GM18517 (cell line): ENCODE measurements around the gene TMEM238.
"Not testable (repeated sequence)": the region's sequence is repeated elsewhere in the genome, so short reads cannot be mapped to it uniquely, and the experiment has no call there.

Source experiments
- ATAC-seq: cut with Tn5 transposase; IDR thresholded peaks from one replicate; pipeline ENCODE4 v1.9.1; 2021; ENCODE audit warnings: mild to moderate bottlenecking, moderate library complexity; ENCODE audit not compliant: unreplicated experiment

Gene TMEM238

DNA sequence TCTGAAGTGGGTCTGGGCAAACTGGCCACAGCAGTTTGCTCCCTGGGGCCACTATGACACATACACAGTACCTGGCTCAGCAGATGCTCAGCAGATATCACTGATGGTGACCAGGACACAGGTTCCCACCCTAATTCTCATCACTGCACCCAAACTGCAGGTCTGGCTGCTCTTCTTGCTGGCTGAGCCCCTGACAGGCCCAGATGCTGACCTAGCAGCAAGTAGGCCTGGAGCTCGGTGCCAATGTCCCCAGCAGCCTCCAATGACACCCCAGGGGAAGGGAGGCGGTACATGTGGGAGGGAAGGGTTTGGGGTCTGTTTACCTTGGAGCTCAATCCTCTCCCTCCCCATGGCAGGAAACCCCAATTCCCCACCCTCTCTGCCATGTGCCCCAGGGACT lies 18.4 kb upstream of the TMEM238 start:
- no peak for ATAC-seq

- not testable (repeated sequence) for ATAC-seq
Measured at GRCh38 chr19:55401390-55401789, 17.3 kb upstream of the TMEM238 start.

- ATAC-seq = no peak
Measured at GRCh38 chr19:55400281-55401087, 16.4 kb upstream of the TMEM238 start.

DNA sequence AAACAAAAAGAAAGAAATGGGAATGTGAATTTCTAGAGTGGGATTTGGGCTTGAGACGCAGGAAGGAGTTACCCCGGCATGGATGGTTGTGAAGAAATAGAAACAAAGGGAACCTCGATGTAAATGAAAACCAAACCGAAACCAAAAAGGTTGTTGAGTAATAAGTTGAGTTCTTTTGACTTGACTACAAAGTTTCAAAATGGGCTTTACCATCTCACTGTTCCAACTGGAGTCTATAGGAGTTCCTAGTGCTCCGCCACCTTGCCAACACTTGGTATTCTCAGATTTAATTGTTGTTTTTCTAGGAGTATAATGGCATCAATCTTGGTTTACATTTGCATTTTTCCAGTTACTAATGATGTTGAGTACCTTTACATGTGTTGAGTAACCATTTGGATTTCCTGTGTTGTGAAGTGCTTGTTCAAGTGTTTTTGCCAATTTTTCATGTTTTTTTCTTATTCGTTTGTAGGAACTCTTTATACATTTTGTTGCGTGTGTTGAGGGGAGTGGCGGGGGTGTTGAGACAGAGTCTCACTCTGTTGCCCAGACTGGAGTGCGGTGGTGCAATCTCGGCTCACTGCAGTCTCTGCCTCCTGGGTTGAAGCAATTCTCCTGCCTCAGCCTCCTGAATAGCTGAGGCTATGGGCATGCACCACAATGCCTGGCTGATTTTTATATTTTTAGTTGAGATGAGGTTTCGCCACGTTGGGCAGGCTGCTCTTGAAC lies 14.3 kb upstream of the TMEM238 start:
- ATAC-seq = no peak

DNA sequence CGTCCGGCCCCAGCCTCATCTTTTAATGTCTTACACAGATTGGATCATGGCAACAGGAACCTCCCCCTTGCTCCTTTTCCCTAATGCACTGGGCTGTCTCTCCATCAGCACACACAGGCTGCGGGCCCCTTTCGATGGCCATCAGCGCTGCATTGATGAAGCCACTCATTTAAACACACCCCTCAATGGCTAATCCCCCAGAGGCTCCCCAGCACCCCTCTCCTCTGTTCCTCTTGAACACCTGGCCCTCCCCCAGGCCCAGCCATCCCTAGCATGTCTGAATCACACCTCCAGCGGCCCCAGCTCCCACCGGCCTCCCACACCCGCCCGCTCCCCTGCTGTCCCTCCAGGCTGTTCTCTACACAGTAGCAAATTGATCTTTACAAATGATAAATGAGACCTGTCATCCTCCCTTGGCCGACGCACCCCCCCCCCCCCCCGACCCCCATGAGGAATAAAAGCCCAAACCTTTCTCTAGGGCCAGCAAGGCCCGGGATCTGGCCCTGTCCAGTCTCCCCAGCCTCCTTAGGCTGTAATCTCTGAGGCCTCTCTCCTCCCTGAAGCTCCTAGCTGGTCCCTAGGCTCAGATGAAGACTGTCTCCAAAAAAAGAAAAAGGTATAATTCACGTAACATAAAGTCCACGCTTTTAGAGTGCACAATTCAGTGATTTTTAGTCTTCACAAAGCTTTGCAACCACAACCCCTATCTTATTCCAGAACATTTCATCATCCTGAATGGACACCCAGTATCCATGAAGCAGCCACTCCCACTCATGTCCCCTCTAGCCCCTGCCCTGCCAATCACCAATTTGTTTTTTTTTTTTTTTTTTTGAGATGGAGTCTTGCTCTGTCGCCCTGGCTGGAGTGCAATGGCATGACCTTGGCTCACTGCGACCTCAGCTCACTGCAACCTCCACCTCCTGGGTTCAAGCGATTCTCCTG lies 9.0 kb upstream of the TMEM238 start:
- ATAC-seq = no peak

DNA sequence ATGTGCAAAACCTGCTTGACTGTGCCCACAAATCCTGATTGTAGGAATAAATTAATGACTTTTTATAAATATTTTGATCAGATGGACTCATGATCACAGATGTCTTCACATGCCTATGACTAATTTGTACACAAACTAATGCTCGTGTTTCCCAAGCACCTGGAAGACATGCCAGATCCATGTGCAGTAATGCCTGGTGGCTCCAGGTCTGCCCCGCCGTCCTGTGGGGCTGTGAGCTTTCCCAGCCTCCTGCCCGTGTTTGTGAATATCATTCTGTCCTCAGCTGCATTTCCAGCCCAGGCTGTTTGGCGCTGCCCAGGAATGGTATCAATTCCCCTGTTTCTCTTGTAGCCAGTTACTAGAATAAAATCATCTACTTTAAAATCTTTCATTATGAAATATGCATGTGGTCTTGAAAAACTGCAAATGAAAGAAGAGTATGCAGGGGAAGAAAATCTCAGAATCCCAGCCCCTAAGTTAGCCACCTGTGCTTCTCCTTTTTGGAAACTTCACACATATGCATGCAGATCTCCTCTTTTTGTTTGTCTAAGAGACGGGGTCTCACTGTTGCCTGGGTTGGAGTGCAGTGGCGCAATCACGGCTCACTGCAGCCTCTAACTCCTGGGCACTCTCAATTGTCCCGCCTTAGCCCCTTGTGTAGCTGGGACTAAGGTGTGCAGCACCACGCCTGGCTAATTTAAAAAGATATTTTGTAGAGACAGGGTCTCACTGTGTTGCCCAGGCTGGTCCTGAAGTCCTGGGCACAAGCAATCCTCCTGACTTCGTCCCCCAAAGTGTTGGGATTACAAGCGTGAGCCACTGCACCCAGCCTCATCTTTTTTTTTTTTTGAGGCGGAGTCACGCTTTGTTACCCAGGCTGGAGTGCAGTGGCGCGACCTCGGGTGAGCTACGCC lies 7.9 kb upstream of the TMEM238 start:
- ATAC-seq = no peak

DNA sequence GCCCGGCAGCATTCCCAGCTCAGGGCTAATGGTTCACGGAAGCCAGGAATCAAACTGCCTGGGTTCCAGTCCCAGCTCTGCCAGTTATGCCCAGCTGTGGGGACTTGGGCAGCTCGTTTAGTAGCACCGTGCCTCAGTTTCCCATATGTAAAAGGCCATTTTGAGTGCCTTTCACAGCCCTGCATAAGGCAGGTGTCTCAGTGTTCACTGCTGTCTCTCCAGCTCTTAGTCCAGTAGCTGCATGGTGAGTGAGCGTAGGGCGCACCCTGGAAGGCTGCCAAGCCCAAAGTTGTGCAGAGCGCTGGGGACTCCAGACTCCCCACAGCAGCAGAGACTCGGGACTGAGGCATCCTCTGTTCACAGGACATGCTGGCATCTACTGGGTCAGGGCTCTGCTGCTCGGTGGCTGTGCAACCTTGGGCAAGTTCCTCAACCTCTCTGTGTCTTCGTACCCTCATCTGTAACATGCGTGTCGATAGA lies 7.1 kb upstream of the TMEM238 start:
- ATAC-seq = no peak

- no peak for ATAC-seq
Measured at GRCh38 chr19:55390461-55390880, 6.4 kb upstream of the TMEM238 start.

DNA sequence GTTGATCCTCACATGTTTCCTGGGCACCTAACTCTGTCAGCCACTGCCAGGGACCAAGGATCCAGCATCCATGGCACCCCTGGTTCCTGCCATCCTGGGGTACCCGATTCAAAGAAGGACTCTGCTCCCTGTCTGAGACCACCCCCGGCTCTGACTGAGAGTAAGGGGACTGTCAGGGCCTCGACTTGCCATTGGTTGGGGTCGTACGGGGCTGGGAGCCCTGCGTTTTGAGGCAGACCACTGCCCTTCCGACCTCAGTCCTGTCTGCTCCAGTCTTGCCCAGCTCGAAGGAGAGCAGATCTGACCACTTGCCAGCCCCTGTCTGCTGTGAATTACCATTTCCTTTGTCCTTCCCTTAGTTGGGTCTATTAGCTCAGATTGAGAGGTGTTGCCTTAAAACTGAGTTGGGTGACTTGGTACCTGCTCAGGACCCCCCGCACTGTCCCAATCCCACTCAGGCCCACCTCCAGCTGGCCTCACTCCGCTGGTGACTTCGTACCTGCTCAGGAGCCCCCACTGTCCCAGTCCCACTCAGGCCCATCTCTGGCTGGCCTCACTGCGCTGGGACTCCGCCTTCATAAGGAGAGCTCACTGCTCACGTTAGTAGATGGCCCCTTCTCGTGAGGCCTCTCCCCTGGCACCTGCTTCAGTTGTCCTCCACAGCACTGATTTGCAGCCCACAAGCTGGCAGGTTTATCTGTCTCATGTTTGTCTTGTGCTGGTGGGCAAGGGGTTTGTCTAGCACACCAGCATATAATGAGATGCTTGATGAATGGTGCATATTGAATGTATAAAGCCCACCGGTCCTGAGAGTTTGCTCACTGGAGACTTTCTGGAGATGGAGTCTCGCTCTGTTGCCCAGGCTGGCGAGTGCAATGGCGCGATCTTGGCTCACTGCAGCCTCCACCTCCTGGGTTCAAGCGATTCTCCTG lies 5.6 kb upstream of the TMEM238 start:
- ATAC-seq = no peak

DNA sequence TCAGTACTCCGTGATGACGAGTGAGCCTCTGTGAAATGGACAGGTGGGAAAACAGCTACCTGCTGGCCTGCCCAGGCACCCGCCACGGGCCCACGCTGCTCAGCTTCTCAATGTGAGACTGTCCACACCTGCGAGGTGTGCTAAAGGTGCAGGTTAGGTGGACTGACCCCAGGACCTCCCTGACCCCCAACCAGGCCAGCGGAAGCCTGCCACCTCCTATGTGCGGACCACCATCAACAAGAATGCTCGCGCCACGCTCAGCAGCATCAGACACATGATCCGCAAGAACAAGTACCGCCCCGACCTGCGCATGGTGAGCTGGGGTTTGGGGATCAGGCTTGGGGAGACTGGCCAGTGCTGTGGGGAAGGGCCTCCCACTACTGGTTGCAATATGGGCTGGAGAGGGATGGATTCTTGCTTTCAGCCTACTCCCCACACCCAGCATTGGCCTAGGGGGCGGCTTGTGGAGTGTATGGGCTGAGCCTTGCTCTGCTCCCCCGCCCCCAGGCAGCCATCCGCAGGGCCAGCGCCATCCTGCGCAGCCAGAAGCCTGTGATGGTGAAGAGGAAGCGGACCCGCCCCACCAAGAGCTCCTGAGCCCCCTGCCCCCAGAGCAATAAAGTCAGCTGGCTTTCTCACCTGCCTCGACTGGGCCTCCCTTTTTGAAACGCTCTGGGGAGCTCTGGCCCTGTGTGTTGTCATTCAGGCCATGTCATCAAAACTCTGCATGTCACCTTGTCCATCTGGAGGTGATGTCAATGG lies 3.8 kb upstream of the TMEM238 start:
- no peak for ATAC-seq

DNA sequence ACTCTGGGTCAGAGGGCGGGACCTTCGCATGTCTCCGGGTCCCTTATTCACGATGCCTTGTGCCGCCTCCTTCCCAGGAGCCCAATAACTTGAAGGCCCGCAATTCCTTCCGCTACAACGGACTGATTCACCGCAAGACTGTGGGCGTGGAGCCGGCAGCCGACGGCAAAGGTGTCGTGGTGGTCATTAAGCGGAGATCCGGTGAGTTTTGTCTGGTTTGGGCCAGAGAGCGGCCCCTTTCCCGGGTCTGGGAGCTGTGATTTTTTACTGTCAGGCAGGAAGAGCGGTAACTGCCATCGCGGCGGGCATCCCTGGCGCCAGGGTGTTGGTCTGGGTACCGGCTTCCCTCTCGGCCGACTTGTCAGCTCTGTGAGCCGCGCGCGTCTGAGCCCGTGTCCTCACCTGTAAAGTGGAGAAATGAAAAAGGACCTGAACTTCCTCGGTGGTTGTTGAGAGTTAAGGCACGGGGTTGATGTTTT lies 2.4 kb upstream of the TMEM238 start:
- ATAC-seq = no peak

DNA sequence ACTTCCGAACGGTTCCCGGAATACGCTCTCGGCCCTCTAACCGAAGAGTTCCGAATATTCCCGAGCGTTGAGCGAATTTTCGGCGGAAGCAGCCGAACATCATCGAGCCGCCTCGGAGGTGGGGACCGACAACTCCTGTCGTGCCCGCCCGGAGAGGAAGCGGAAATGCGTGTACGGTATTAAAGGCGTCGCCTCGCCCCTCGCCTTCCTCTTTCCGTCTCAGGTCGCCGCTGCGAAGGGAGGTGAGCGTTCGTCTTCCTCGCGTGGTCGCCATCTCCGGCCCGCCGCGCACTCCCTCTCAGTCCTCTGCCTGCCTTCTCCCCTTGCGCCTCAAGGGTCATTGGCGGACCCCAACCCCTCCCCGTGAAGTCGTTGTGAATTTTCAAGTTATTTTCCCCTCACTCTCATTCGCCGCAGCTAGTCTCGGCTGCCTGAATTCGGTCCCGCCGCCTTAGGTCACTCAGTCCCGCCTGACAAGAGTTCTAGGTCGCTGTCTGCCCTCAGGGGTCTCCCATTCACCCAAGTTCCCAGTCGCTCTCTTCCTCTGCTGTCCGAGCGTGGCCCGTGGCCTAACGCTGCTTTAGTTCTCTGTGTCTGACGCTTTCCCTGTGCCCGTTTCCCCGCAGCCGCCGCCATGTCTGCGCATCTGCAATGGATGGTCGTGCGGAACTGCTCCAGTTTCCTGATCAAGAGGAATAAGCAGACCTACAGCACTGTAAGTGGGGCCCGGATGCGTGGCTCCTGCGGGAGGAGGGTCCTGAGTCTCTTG lies 1.8 kb upstream of the TMEM238 start, which contains the start of gene RPL28:
TSS of gene RPL28 (plus strand) at position 209 of the 769 bp plus-strand sequence. CDS start at position 635, 426 bp downstream.
- peak; percentile 79 for ATAC-seq

DNA sequence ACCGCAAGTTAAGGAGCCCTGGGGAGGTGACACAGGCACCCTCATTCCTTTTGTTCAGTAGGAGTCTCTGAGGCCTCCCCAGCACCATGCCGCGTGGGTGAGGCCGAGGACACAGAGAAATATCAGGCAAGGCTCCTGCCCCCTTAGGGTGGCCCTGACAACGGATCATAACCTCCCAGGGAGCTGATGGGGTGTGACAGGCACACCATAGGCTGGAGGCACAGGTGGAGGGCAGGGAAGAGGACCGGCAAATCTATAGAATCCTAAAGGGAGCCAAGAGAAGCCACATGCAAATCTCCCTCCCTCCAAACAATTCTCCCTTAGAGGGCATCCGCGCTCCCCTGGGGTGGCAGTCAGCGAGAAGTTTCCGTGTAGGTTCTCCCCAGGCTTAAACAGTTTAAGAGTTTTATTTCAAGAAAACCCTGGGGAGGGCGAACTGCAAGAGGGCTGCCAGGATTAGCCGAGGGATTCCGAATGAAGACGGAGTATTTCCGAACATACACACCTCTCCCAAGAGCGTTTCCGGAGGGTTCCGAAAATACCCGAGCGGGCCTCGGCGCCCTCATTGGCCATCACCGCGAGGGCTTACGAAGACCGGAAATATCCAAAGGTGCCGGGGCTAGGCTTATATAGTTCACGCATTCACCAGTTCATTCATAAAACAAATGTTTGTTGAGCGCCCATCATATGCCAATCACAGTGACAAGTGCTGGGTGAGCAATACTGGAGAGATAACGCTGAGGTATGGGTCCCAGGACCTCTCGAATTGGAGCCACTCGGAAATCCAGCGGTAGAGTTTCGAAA lies 1.0 kb upstream of the TMEM238 start:
- ATAC-seq = peak; percentile 57

DNA sequence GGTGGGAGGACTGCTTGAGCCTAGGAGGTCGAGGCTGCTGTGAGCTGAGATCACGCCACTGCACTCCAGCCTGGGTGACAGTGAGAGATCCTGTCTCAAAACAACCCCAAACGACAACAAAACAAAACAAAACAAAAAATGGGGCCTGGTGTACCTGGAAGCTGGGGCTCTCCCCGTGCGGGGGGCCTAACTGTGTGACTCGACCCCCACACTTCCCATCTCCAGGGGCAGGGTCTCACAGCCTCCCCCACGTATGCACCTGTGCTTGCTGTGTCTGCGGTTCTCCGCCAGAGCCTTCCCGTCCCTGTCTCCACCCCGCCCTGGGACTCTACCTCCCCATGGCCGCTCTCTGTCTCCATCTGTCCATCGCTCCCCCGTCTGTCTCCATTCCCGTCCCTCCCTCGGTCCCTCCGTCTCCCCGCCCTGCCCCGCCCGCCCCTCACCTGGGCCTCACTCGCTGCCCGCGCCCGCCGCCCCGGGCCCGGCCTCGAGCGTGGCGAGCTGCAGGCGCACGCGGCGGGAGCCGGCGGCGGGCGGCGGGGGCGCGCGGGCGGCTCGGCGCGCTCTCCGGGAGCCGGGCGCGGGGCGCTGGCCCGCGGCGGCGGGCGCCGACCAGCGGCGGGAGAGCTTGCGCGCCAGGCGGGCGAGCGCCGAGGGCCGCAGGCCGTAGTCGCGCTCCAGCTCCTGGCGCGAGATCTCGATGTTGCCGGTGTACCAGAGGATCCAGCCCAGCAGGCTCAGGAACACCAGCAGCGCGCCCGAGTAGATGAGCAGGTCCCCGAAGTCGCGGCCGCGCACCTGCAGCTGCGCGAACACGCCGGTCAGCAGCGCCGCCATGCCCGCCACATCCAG lies 587 bp downstream of the TMEM238 start:
- ATAC-seq = no peak

DNA sequence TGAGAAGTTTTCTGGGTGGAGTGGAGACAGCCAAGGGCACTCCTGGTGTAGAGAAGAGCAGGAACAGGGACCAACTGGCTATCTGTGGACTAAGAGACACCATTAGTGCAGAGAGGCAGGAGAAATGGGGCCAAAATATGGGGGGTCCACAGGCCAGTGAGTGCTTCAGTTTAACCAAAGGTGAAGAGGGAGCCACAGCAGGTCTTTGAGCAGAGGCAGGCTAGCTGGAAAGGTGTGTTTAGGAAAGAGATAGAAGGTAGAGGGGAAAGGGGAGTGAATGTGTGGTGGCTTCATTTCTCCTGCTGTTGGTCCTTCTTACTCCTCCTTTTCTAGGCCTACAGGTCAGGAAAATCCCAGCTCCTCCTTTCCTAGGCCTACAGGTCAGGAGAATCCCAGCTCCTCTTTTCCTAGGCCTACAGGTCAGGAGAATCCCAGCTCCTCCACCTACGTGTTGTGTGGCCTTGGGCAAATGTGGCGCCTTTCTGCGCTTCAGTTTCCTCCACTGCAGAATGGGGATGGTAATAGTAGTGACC lies 1.5 kb downstream of the TMEM238 start:
- no peak for ATAC-seq
